NCI-H82 treated with DMSO at 0.1 percent for 48 hours (cell line): Measurements from ENCODE around the gene CACNA1B.

ENCODE experiments used
- DNase-seq: peaks from one replicate; lab custom pipeline; 2025; ENCODE audit not compliant: unreplicated experiment; lab: John Stamatoyannopoulos, UW

CACNA1B gene

DNA sequence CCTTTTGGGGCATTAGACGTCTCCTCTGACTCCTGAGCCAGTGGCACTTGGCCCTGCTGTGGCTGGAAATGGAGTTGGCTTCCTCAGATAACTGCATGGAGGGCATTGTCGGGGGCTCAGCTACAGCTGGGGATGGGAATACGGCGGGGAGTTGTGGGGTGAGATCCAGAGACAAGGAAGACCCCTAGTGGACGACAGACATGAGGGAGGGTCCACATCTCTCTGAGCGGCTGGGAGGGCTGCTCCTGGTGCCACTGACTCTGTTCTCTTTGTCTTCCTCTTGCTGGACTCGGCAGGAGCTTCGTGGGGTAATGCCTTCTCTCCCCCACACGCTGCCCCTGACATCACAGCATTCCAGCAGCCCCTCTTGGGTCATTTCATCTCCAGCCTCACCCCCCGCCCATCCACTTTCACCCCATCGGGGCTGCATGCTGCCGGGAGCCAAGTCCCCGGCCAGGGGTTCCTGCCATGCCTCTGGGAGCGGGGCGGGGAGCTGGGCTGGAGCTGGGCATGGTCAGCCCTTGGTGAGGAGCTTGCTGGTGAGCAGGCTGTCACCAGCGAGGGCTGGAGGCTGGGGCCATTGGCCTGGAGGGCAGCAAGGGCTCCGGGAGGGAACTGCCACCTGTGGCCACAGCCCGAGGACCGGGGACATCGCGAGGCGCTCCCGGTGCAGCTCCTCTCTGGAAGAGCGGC, 172.3 kb downstream of the CACNA1B start:
- DNase-seq = no peak

DNA sequence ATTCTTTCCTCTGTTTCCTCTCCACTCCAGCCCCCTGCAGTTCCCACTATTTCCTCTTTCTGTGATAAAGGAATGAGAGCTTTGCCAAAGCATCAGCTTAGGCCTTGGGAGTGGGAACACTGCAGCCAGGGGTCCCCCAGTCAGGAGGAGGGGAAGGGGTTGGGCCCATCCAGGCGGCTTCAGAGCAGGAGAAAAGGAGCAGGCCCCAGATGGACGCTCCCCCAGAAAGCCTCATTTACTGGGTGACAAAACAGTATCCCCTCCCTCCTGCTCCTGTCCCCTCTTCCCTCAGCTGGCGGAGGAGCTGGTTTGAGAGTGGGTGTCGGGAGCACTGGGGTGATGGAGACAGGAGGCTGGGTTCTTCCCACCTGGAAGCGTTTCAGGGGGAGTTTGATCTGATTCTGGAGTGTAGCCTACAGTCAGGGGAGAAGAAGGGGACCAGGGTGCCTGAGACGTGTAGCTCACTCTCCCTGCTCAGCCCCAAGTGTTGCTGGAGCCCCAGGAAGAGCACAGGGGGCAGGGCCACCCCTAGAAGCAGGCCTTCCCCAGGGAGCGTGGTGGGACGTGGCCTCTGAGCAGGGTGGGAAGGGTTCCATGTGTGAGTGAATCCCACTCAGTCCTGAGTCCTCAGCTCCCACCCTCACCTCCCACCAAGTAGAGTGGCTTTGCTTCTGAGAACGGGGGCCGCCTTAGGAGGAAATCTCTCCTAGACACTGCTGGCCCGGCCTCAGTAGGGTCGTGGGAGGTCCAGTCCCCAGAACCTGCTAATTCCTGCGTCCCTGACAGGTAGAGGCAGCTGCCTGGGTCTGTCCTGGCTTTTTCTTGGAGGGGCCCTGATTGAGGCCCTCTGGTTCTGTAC, 173.1 kb downstream of the CACNA1B start:
- DNase-seq = no peak

DNA sequence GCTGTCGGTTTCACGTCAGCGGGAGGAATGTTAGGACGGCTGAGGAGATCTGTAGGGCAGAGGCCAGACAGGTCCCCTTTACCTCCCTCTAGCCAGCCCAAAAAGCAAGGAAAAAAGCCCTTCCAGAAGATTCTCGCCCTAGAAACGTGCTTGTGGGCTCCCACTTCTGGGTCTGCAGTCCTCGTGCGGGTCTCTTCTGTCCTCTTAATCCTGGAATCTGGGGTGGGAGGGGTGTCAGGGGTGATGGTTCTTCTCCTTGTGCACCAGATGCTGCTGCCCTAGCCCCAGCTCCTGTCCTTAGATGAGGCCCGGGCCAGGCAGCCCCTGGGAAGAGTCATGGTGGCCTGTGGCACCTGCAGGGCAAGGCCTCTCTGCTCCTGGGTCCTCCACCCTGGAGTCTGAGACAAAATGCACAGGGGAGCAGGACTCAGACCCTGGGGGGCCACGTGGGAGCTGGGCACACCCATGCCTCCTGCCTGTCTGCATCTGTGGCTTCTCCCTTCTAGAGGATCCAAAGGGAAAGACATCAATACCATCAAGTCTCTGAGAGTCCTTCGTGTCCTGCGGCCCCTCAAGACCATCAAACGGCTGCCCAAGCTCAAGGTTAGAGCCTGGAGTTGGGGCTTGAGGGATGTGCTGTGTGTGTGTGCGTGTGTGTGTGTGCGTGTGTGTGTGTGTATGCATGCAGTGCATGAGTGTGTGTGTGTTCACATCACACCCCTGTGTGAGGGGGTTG, 174.2 kb downstream of the CACNA1B start:
- DNase-seq = no peak

DNA sequence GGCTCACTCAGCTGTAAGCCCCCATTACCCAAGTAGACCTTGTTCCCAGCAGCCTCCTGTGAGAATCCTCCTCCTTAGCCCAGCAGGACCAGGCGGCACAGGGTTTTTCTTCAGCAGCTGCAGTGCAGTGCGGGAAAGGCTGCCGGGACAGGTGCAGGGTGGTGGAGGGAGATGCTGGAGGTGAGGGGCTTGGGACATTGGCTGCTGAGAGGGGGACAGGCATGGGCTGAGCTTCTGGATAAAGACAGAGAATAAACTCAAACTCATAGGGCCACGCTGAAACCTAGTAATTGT, 174.7 kb downstream of the CACNA1B start:
- DNase-seq = no peak

DNA sequence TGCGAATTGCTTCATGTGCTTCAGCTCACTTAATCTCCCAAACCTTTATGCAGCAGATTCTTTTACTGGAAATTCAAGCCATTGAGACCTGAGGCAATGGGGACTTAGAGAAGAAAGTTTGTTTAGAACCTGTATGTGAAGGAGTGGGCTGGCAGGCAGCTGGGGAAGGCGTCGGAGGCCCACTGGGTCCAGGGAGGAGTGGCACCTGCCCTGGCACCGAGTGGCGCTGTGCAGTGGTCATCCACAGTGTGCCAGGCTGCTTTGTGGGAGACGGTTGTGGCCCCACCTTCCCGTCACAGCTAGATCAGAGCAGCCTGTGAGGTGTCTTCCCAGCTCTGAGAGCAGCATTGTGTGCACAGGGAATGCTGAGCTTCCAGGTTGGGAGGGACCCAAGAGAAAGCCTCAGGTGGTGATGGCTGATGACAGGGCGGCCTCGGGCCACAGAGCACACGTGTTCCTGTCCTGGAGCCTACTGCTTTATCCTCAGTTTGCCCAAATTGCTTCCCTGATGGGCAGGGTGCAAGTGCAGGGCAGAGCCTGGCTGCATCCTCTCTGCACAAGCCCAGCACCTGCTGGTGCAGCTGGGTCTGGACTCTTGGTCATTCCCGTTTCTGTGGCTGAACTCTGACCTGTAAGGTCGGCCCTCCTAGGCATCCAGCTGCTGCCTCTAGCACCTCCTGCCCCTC, 175.2 kb downstream of the CACNA1B start:
- no peak for DNase-seq

DNA sequence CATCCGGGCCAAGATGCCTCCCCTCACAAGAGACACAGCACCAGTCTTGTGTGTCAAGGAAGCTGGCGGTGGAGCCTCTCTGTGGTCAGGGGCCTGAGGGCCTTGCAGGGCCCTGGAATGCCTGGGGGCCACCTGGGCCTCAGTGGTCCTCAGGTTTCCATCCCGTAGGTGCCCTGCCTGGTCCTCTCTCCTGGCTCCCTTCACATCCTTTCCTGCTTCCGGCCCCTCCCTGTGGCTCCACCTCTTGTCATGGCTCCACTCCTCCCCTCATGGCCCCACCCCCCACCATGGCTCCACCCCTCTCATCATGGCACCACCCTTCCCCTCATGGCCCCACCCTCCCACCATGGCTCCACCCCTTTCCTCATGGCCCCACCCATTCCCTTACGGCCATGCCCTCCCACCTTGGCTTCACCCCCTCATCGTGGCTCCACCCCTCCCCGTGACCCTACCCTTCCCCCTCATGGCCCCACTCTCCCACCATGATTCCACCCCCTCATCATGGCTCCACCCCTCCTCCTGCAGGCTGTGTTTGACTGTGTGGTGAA, 175.8 kb downstream of the CACNA1B start:
- DNase-seq = no peak

DNA sequence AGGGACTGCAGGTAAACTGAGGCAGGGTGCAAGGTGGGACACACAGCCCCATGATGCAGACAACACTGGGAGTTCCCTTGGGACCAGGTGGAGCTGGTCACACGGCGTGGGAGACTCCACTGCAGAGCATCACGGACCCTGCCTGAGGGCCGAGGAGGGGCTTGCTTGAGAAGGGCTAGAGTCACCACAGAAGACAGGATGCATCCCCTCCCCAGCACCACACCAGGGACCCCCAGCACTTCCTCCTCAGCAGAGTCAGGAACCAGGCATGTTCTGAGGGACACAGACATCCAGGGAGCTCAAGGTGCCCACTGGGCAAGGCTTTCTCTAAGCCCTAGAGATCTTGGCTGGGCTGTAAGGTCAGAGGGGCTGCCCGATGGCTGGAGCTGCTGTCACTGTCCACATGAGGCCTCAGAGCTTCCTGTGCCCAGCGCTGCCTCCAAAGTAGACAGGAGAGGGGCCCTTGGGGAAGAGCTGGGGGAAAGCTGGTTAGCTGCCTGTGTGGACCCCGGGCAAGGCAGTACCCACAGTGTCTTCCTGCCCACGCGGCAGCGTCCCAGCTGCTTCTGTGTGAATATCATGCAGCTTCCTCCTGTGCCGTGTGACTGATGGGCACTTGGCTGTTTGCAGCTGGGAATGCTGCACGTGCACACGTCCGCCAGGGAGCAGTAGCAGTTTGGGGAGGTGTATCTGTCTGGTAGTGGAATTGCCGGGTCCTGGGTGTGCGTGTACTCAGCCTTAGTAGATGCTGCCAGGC, 176.6 kb downstream of the CACNA1B start:
- DNase-seq = no peak

DNA sequence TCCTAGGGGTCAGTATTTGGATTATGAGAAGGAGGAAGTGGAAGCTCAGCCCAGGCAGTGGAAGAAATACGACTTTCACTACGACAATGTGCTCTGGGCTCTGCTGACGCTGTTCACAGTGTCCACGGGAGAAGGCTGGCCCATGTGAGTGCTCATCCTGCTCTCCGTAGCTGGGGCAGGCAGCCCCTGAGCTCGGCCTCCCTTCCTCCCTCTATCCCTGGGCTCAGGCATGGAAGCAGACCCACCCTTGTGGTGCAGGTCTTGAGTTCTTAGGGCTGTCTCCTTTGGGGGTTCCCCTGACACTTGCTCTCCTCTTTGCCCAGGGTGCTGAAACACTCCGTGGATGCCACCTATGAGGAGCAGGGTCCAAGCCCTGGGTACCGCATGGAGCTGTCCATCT, 180.1 kb downstream of the CACNA1B start:
- DNase-seq = no peak

DNA sequence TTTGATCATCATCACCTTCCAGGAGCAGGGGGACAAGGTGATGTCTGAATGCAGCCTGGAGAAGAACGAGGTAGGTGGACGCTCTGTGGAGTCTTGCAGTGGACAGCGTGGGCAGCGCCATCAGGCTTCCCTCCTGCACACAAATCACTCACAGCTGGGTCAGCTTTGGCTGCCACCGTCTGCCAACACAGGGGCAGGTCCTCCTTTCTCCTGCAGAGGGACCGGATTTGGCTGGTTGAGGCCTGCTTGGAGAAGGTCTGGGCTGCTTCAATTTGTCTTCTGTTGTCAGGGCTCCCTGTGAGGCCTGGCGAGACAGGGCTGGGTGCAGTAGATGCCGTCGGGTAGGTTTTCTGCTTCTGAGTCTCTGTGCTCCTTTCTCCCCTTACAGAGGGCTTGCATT, 180.6 kb downstream of the CACNA1B start:
- no peak for DNase-seq

DNA sequence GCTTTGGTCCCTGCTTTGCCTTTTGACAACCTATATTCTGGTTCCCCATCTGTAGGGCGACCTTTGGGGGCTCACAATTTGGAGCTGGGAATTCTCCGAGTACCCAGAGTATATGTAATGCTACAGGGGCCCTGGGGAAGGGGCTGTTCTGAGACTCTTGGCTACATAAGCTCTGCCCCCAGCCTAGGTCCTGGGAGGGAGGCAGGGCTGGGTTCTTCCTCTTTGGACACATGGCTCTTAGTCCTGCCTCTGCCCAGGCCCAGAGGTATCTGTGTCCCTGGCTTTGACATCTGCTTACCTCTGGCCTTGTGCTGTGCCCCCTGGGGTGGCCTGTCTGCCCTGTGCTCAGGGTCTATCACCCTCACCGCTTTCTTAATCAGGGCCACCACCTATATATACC, 181.6 kb downstream of the CACNA1B start:
- no peak for DNase-seq

DNA sequence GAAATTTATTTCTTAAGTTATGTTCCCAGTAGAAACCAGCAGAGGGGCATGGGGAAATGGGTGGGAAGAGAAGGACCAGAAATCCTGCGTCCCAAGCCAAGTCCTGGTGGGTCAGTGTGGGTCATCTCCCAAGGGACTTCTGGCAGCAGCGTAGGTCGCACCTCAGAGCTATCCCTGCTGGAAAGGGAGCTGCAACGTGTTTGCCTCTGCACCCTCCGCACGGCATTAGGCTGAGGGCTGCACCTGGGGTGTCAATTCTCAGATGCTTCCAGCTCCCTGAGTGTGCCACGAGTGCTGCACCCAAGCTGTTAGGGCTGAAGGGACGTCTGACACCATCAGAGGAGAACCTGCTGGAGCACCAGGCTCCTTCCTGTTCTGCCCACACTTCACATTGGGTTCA, 182.8 kb downstream of the CACNA1B start:
- no peak for DNase-seq

DNA sequence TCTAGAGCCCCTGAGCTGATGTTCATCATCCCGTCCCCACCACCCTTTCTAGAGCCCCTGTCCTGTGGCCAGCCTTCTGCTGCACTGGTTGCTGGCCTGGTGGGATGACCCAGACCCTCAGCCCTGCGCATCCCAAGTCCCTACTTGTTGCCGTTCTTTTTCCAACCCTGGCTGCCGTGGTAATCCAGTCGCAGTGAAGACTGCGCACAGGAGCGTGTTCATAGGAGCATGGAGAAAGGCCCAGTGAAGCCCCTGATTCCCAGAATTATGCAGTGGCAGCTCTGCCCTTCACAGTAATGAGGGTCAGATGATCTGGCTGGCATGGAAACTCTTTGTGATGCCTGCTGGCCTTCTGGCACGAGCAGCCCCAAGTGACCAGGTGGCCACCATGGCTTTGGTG, 183.3 kb downstream of the CACNA1B start:
- DNase-seq = no peak

DNA sequence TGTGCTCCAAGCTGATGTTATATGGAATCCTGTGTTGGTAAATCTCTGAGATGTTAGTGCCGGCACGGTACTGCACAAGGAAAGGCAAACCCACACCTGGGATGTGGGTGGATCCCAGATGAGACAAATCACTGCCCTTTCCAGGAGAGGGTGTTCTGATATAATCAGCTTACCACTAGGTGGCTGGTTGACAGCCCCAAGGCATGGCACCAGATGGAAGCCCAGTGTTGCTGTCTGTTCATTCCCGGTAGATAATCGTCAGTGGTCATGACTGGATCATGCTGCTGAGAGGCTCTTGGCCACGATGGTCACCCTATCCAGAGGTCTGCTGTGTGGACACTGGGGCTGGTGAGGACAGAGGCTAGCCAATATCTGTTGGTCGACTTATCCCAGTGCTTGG, 184.0 kb downstream of the CACNA1B start:
- DNase-seq = no peak

DNA sequence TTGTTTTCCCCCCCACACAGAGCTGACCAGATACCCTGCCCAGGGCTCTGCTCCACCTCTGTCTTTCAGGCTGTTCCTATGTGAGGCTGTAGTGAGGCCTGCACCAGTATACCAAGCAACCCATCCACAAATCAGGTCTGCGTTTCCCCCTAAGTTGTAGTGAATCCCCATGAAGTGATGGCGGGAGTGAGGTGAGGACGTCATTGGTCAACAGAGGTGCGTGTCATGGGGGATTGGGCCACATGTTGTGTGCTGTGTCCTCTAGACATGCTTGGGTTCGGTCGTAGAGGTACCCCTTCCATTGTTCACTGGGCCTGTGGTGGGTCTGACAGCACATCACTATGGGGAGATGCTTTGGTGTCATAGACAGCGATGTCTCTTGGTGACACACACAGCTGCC, 184.6 kb downstream of the CACNA1B start:
- DNase-seq = no peak

DNA sequence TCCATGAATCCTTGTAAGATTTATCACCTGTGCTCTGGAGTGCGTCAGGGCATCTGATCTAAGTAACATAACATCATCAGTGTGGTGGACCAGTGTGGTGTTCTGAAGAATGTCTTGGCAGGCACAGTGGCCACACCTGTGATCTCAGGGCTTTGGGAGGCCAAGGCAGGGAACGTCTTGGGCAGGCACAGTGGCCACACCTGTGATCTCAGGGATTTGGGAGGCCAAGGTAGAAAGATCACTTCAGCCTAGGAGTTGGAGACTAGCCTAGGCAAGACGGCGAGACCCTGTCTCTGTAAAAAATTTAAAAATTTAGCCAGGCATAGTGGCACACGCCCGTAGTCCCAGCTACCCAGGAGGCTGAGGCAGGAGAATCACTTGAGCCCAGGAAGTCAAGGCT, 185.5 kb downstream of the CACNA1B start:
- no peak for DNase-seq

DNA sequence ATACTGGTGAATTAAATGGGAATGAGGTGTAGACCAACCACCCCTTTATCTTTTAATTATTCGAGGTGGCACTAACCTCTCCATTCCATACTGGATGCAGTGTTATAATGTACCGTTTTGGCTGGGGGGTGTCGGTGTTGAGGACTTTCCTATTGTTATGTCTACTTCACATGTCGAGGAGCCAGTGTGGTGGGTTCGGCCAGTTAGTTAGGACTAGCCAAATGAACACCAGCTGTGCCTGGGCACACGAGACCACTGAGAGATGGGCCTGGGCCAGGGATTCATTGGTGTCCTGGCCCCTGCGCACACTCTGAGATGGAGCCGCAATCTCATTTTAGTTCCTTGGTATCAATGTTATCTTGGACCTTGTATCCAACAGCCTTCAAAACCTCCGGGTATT, 186.2 kb downstream of the CACNA1B start:
- no peak for DNase-seq

DNA sequence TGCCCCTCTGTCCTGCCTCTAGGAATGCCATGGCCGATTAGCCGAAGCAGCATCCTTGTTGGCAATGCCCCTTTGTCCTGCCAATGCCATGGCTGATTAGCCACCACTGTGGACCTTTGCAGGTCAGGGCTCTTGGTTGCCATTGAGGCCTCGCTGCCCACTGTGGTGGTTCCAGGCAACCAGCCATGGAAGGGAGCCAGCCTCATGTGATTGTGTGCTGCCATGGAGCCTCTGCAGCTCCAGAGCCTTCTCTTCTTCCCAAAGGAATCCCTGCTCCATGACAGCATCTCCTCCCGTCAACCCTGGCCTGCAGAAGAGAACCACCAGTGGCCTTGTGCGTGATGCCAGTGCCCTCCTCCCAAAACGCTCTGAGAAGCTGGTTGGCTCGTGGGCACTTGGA, 187.0 kb downstream of the CACNA1B start:
- no peak for DNase-seq

DNA sequence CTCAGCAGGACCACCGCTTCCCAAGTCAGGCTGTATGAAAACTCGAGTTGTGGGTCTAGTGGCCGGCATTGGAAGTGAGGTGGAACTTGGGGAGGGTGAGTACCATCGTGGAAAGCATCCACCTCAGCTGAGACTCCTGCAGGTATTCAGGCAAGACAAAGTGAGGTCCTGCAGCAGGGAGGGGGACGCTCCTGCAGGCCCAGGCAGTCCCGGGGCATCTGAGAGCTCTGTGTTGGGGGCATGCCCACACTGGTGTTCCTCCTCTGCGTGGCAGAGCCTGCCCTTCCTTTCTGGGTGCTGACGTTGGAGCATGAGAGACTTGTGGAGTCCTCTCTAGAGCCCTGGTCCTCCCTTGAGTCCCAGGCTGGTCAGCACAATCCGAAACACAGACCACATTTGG, 187.7 kb downstream of the CACNA1B start:
- DNase-seq = no peak

DNA sequence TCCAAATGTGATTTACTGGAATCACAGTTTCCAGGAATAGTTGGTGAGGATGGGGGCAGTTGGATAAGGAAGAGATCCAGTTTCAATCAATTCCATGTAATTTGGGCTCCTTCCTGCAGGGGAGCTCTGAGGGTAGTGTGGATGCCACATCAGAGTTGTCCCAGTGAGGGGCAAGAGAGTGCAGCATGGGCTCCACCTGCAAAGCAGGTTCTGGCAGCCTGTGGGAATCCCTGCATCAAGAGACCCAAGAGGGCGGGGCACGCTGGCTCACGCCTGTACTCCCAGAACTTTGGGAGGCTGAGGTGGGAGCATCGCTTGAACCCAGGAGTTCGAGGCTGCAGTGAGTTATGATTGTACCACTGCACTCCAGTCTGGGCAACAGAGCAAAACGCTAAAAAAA, 188.5 kb downstream of the CACNA1B start:
- DNase-seq = no peak

DNA sequence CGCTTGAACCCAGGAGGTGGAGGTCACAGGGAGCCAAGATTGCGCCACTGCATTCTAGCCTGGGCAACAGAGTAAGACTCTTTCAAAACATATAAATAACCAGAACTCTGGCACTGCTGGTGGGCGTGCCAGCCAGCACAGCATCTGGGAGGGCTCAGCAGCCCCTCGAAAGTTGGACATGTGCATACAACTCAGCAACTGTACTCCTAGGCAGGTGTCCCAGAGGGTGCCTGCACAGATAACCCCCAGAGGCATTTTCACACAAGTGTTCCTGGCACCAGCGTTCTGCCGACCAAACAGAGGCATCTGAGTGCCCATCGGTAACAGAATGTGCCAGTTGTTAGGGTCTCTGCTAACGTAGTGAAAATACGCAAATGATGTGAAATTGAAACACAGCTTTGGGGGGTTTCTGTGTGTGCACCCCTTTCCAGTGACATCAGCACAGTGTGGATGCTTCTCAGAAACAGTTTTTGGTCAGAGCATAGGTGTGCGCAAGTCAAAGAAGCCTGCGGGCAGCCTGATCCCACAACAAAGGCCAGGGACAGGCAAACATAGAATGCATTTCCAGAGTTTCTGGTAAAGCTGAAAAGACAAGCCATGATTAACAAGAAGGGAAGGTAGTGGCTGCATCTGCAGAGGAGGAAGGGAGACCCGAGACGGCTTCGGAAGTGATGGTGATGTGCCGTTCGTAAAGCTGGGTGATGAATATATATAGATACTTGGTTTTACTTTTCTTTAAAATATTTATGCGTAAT, 190.2 kb downstream of the CACNA1B start:
- no peak for DNase-seq
